ENCODE results near the gene DPYSL4. TPM values are rescaled to one million over a fixed set of nuclear protein-coding genes. Genes with fewer than 3 reads are reported as not detected.

Gene DPYSL4
- total RNA-seq, 1 donor from 2014 or later = 33.8 TPM

- Mint-ChIP-seq H3K27me3 (ENCODE audit: unreplicated experiment) (peaks cover 12% of the 10 kb centered on the region), H3K4me1 (ENCODE audit: unreplicated experiment) (peaks cover 10% of the 10 kb centered on the region), H3K4me3 (ENCODE audit: unreplicated experiment) (no peak overlapping the region), H3K27ac (ENCODE audit: unreplicated experiment) (no peak overlapping the region), H3K36me3 (ENCODE audit: unreplicated experiment) (peaks cover 12% of the 10 kb centered on the region), H3K9me3 (ENCODE audit: unreplicated experiment) (no peaks in the 10 kb centered on the region)
- TF ChIP-seq CTCF (IDR thresholded peaks at IDR 0.05) = no peak
- no peak for DNase-seq (ENCODE audit: extremely low spot score, unreplicated experiment)
Measured at GRCh38 chr10:132189810-132190422, 3.2 kb downstream of the DPYSL4 start.

GRCh38 chr10:132192076-132192975 lies 5.6 kb downstream of the DPYSL4 start:
- no peak for TF ChIP-seq CTCF (IDR thresholded peaks at IDR 0.05)
- no peak overlapping the region for H3K4me3 Mint-ChIP-seq (ENCODE audit: unreplicated experiment)
- DNase-seq (ENCODE audit: extremely low spot score, unreplicated experiment) = no peak
- peaks cover 12% of the 10 kb centered on the region for H3K36me3 Mint-ChIP-seq (ENCODE audit: unreplicated experiment)
- H3K4me1 Mint-ChIP-seq (ENCODE audit: unreplicated experiment) = peaks cover 9% of the 10 kb centered on the region
- H3K27ac Mint-ChIP-seq (ENCODE audit: unreplicated experiment) = no peak overlapping the region
- H3K9me3 Mint-ChIP-seq (ENCODE audit: unreplicated experiment) = no peaks in the 10 kb centered on the region
- H3K27me3 Mint-ChIP-seq (ENCODE audit: unreplicated experiment) = peaks cover 8% of the 10 kb centered on the region

GRCh38 chr10:132192991-132193665 lies 6.4 kb downstream of the DPYSL4 start:
- Mint-ChIP-seq H3K27me3 (ENCODE audit: unreplicated experiment) (peaks cover 5% of the 10 kb centered on the region), H3K4me1 (ENCODE audit: unreplicated experiment) (peaks cover 5% of the 10 kb centered on the region), H3K36me3 (ENCODE audit: unreplicated experiment) (peaks cover 12% of the 10 kb centered on the region), H3K27ac (ENCODE audit: unreplicated experiment) (no peak overlapping the region), H3K4me3 (ENCODE audit: unreplicated experiment) (no peak overlapping the region), H3K9me3 (ENCODE audit: unreplicated experiment) (no peaks in the 10 kb centered on the region)
- DNase-seq (ENCODE audit: extremely low spot score, unreplicated experiment) = no peak
- no peak for TF ChIP-seq CTCF (IDR thresholded peaks at IDR 0.05)

GRCh38 chr10:132193907-132194552 lies 7.3 kb downstream of the DPYSL4 start:
- Mint-ChIP-seq H3K4me3 (ENCODE audit: unreplicated experiment) (no peak overlapping the region), H3K27me3 (ENCODE audit: unreplicated experiment) (no peaks in the 10 kb centered on the region), H3K27ac (ENCODE audit: unreplicated experiment) (no peak overlapping the region), H3K36me3 (ENCODE audit: unreplicated experiment) (peaks cover 12% of the 10 kb centered on the region), H3K9me3 (ENCODE audit: unreplicated experiment) (no peaks in the 10 kb centered on the region), H3K4me1 (ENCODE audit: unreplicated experiment) (no peaks in the 10 kb centered on the region)
- DNase-seq (ENCODE audit: extremely low spot score, unreplicated experiment) = no peak
- no peak for TF ChIP-seq CTCF (IDR thresholded peaks at IDR 0.05)

Measured in osteocyte (in vitro differentiated cells).